ENCODE measurements around the gene SHISAL1.

DNA sequence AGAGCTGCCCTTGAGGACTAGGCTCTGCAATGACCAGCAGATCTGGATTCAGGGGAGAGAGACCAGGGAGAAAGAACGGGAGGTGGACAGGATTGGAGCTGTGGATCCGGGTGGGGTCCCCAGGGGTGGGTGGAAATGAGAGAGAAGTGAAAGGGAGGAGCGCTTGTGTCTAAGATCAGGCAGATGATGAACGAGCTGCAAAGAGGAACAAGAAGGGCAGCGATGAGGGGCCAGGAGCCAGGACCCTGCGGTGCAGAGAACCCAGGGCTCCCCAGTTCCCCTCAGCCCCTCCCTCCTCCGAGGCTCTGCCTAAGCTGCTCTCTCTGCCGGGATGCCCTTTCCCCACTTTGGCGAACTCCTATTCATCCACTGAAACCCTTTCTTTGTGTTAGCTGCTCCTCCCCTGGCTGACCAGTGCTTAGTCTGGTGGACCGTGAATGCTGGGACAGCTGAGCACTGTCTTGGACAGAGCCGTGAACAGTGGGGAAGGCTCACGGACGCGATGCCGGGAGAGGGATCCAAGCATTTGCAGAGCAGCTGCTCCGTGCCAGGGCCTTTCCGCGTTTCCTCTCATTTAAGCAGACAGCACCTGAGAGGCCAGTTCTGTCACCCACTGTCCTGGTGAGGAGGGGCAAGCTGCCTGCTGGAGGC lies 35.9 kb downstream of the SHISAL1 start:
- TF ChIP-seq, protein P1, sequence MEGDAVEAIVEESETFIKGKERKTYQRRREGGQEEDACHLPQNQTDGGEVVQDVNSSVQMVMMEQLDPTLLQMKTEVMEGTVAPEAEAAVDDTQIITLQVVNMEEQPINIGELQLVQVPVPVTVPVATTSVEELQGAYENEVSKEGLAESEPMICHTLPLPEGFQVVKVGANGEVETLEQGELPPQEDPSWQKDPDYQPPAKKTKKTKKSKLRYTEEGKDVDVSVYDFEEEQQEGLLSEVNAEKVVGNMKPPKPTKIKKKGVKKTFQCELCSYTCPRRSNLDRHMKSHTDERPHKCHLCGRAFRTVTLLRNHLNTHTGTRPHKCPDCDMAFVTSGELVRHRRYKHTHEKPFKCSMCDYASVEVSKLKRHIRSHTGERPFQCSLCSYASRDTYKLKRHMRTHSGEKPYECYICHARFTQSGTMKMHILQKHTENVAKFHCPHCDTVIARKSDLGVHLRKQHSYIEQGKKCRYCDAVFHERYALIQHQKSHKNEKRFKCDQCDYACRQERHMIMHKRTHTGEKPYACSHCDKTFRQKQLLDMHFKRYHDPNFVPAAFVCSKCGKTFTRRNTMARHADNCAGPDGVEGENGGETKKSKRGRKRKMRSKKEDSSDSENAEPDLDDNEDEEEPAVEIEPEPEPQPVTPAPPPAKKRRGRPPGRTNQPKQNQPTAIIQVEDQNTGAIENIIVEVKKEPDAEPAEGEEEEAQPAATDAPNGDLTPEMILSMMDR (conservative IDR thresholded peaks at IDR 0.05 in 1 of 2, IDR thresholded peaks at IDR 0.05 in 1 of 2; ENCODE audit: extremely low read depth in 1 of 2, insufficient read depth in 1 of 2, low read depth in 1 of 2, low read length in 2 of 2), result no peak
- TF ChIP-seq EZH2 (IDR thresholded peaks at IDR 0.05; ENCODE audit: borderline replicate concordance, low read length), result no peak
